Hepatocyte (in vitro differentiated cells): Measurements from ENCODE around the gene MINDY4.

ENCODE experiments used
- EZH2 ChIP-seq: fragments of 200-600 bp; sonication (generic); IDR thresholded peaks from 2 replicates; pipeline ENCODE4 v1.6.1; 2016; ENCODE audit warnings: antibody characterized with exemption, mild to moderate bottlenecking, borderline replicate concordance
- EZH2phosphoT487 ChIP-seq: fragments of 200-600 bp; sonication (generic); IDR thresholded peaks from one replicate; pipeline ENCODE4 v1.6.1; 2018; ENCODE audit warnings: antibody characterized with exemption, mild to moderate bottlenecking, low read depth, moderate library complexity; ENCODE audit not compliant: unreplicated experiment, severe bottlenecking
- TF ChIP-seq, protein P1 (sequence below): fragments of 200-600 bp; sonication (generic); IDR thresholded peaks from 2 replicates; pipeline ENCODE4 v1.5.1; 2016; ENCODE audit warnings: antibody characterized with exemption, mild to moderate bottlenecking; ENCODE audit not compliant: poor library complexity

DNA sequence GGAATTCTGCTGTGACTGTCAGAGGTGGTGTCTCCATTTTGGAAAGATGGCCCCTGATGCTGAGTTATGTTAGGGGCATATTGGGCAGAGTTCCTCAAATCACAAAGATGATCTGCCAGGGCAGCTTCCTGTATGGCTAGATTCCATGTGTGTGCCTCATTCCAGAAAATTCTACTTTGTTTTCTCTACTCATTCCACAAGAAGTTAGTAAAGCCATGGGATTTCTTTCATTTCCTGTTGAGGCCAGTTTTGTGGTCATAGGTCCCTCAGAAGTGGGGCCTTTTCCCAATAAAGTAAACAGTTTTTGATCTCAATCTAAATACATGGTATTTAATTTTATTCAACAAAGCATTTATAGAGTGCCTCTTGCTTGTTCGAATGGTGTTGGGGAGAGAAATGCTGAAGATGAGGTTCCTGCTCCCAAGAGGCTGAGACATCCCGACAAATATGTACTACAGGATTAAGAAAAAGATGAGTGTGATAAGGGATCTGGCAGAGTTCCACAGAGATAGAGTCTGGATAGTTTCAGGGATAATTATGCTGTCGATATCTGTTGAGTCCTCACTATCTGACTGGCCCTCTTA lies 33.0 kb downstream of the MINDY4 start:
- TF ChIP-seq, protein P1, sequence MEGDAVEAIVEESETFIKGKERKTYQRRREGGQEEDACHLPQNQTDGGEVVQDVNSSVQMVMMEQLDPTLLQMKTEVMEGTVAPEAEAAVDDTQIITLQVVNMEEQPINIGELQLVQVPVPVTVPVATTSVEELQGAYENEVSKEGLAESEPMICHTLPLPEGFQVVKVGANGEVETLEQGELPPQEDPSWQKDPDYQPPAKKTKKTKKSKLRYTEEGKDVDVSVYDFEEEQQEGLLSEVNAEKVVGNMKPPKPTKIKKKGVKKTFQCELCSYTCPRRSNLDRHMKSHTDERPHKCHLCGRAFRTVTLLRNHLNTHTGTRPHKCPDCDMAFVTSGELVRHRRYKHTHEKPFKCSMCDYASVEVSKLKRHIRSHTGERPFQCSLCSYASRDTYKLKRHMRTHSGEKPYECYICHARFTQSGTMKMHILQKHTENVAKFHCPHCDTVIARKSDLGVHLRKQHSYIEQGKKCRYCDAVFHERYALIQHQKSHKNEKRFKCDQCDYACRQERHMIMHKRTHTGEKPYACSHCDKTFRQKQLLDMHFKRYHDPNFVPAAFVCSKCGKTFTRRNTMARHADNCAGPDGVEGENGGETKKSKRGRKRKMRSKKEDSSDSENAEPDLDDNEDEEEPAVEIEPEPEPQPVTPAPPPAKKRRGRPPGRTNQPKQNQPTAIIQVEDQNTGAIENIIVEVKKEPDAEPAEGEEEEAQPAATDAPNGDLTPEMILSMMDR: no peak
- TF ChIP-seq EZH2phosphoT487: peak; percentile 79
- TF ChIP-seq EZH2: no peak
